ENCODE measurements around the gene WDR33. TPM values are rescaled to one million over a fixed set of nuclear protein-coding genes. Genes with fewer than 3 reads are reported as not detected.
"Not testable (repeated sequence)": the region's sequence is repeated elsewhere in the genome, so short reads cannot be mapped to it uniquely, and the experiment has no call there.

WDR33 gene
- total RNA-seq, 1 experiment from 2014 or later = 46.7 TPM

DNA sequence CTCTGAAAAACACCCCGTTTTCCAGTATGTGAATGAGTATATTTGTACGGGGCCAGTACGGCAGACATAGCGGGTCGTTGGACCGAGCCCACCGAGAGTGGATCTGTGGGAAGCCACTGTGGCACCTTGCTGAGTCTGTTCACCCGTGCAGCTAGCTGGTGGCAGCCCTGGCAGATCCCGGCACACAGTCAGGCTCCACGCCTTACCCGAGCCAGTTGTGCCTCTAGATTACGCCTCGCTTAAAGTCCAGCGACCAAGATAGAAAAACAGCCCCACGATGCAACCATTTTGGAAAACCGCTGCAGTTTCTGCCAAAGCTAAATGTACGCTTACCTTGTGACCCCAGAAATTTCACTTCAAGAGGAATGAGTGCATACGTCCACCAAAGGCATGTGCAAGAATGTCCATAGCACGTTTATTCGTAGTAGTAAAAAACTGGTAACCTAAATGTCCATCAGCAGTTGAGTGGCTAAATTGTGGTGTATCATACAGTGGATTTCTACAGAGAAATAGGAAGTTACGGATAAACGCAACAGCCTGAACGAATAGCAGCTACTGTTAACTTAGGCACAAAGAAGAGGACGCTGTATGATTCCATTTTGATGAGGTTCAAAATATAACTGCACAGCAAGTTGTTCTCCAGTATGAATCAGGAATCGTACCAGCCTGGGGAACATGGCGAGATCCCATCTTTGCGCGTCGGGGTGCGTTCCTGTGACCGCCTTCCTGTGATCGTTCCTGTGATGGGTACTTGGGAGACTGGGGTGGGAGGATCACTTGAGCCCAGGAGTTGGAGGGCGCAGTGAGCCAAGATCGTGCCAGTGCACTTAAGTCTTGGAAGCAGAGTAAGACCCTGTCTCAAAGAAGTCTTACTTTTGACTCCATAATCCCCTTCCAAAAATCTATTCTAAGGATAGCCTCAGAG, 688 bp upstream of the WDR33 start:
- Mint-ChIP-seq H3K27ac (ENCODE audit: low read depth, unreplicated experiment) (peak overlapping the region; percentile 98), H3K4me3 (ENCODE audit: unreplicated experiment) (peak overlapping the region; percentile 98), H3K27me3 (ENCODE audit: insufficient read depth, unreplicated experiment) (no peaks in the 10 kb centered on the region), H3K9me3 (ENCODE audit: unreplicated experiment) (no peaks in the 10 kb centered on the region), H3K4me1 (ENCODE audit: insufficient read depth, unreplicated experiment) (peaks cover 15% of the 10 kb centered on the region), H3K36me3 (ENCODE audit: insufficient read depth, unreplicated experiment) (peaks cover 22% of the 10 kb centered on the region)
- intact Hi-C loops (cut with micrococcal nuclease) = loop anchor here (5.0 to 10.0 kb wide), 2 partner anchors 109 to 287 kb away; partner anchors contain the start of genes IWS1 and SFT2D3
- ChIA-PET CTCF (interaction anchor here (0.6 to 1.0 kb wide), 5 partner anchors 8 to 498 kb away, joined by 3 to 7 read pairs (median 3); no protein-coding TSS in a partner anchor), POLR2A (interaction anchor here (0.6 to 4.2 kb wide), 23 partner anchors 10 to 410 kb away, joined by 3 to 32 read pairs (median 5); partner anchors contain the start of genes IWS1, POLR2D, SAP130 and SFT2D3)
- BruUV-seq (replicated peaks) = TSS peak; percentile 55
- DNase-seq (ENCODE audit: unreplicated experiment) = no peak
- TF ChIP-seq CTCF (IDR thresholded peaks at IDR 0.05; ENCODE audit: unreplicated experiment) = no peak

- DNase-seq (ENCODE audit: unreplicated experiment) = peak; percentile 38
- ChIA-PET CTCF (interaction anchor here (0.7 to 1.0 kb wide), 3 partner anchors 10 to 185 kb away, joined by 3 read pairs; no protein-coding TSS in a partner anchor), POLR2A (interaction anchor here (0.5 to 4.2 kb wide), 19 partner anchors 10 to 284 kb away, joined by 3 to 32 read pairs (median 5); partner anchors contain the start of genes IWS1, POLR2D and SAP130)
- Mint-ChIP-seq H3K27me3 (ENCODE audit: insufficient read depth, unreplicated experiment) (no peaks in the 10 kb centered on the region), H3K4me1 (ENCODE audit: insufficient read depth, unreplicated experiment) (peaks cover 20% of the 10 kb centered on the region), H3K27ac (ENCODE audit: low read depth, unreplicated experiment) (peak overlapping the region; percentile 98), H3K9me3 (ENCODE audit: unreplicated experiment) (no peaks in the 10 kb centered on the region), H3K4me3 (ENCODE audit: unreplicated experiment) (peak overlapping the region; percentile 98), H3K36me3 (ENCODE audit: insufficient read depth, unreplicated experiment) (peaks cover 33% of the 10 kb centered on the region)
- no peak for TF ChIP-seq CTCF (IDR thresholded peaks at IDR 0.05; ENCODE audit: unreplicated experiment)
- intact Hi-C loops (cut with micrococcal nuclease) = loop anchor here (1.0 to 10.0 kb wide), 3 partner anchors 39 to 285 kb away; partner anchors contain the start of genes IWS1 and SFT2D3
- BruUV-seq (replicated peaks) = TSS peak; percentile 54
These were observed 784 bp downstream of the WDR33 start for GRCh38 chr2:127810156-127810618.

DNA sequence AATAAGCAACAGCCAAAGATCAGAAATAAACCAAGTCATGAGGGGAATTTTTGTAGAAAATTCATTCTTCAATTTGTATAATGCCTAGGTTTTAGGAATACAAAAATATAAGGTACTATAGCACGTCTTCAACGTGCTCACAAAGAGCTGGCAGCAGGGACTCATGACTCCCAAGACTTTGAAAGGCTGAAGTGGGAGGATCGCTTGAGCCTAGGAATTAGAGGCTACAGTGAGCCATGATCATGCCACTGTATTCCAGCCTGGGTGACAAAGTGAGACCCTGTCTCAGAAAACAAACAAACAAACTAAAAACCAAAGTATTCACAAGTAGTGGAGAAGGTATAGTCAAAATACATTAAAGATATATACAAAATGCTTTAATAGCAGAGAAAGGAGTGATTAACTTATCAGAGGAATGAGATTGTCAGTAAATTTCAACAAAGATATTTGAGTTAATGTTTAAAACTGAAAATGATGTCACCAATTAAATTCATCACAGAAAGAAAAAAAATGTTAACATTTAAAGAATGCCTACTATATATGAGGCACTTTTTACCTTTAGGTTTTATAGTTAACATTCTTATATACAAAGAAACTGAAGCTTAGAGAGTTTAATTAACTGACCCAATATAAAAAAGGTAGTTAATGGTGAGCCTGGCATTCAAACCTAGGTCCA, 3.2 kb downstream of the WDR33 start:
- H3K4me1 Mint-ChIP-seq (ENCODE audit: insufficient read depth, unreplicated experiment) = peaks cover 26% of the 10 kb centered on the region
- no peak for DNase-seq (ENCODE audit: unreplicated experiment)
- peak overlapping the region; percentile 61 for H3K4me3 Mint-ChIP-seq (ENCODE audit: unreplicated experiment)
- CTCF ChIA-PET = interaction anchor here (0.6 to 0.7 kb wide), 2 partner anchors 93 to 220 kb away, joined by 3 to 4 read pairs; partner anchors contain the start of gene SAP130
- intact Hi-C loops (cut with micrococcal nuclease) = no loop called here
- peaks cover 35% of the 10 kb centered on the region for H3K36me3 Mint-ChIP-seq (ENCODE audit: insufficient read depth, unreplicated experiment)
- H3K27me3 Mint-ChIP-seq (ENCODE audit: insufficient read depth, unreplicated experiment) = no peaks in the 10 kb centered on the region
- TF ChIP-seq CTCF (IDR thresholded peaks at IDR 0.05; ENCODE audit: unreplicated experiment) = no peak
- POLR2A ChIA-PET = interaction anchor here (1.4 to 4.2 kb wide), 3 partner anchors 35 to 52 kb away, joined by 4 to 32 read pairs (median 5); no protein-coding TSS in a partner anchor
- BruUV-seq (replicated peaks) = no TSS peak
- H3K9me3 Mint-ChIP-seq (ENCODE audit: unreplicated experiment) = no peaks in the 10 kb centered on the region
- H3K27ac Mint-ChIP-seq (ENCODE audit: low read depth, unreplicated experiment) = peak overlapping the region; percentile 31

GRCh38 chr2:127806860-127807259, 4.1 kb downstream of the WDR33 start:
- DNase-seq (ENCODE audit: unreplicated experiment); CTCF ChIA-PET; intact Hi-C loops (cut with micrococcal nuclease); H3K9me3 Mint-ChIP-seq (ENCODE audit: unreplicated experiment); H3K27me3 Mint-ChIP-seq (ENCODE audit: insufficient read depth, unreplicated experiment); H3K4me3 Mint-ChIP-seq (ENCODE audit: unreplicated experiment); BruUV-seq (replicated peaks): not testable (repeated sequence)
- Mint-ChIP-seq H3K36me3 (ENCODE audit: insufficient read depth, unreplicated experiment) (peaks cover 35% of the 10 kb centered on the region), H3K4me1 (ENCODE audit: insufficient read depth, unreplicated experiment) (peaks cover 26% of the 10 kb centered on the region), H3K27ac (ENCODE audit: low read depth, unreplicated experiment) (peak overlapping the region; percentile 27)
- POLR2A ChIA-PET = interaction anchor here (0.6 to 0.7 kb wide), 2 partner anchors 13 to 109 kb away, joined by 3 read pairs; no protein-coding TSS in a partner anchor

Data from MCF 10A (cell line).